PC-3 (cell line): Measurements from ENCODE around the gene COL6A2. TPM values are rescaled to one million over a fixed set of nuclear protein-coding genes. Genes with fewer than 3 reads are reported as not detected.

Source experiments
- ATAC-seq: fragments of 200-7000 bp; cut with Tn5 transposase; 2 replicates; pipeline ENCODE4 v1.9.1; 2020; ENCODE audit warnings: mild to moderate bottlenecking, moderate library complexity
- BruUV-seq: library from RNA; stranded (reverse); fragments of 400-500 nt; replicated peaks from 2 replicates; lab custom pipeline; 2021; lab: Mats Ljungman, UMichigan
- CTCF ChIA-PET: fragments of 300-600 bp; sonication (Branson Sonifier 250); formaldehyde crosslinking; loops from one replicate; lab custom pipeline; 2022; ENCODE audit warnings: antibody characterized with exemption; lab: Charles Lee
- POLR2A ChIA-PET: fragments of 300-600 bp; sonication (Branson Sonifier 250); formaldehyde crosslinking; loops from one replicate; lab custom pipeline; 2022; ENCODE audit warnings: antibody characterized with exemption; ENCODE audit not compliant: unreplicated experiment; lab: Charles Lee
- DNase-seq: peaks from one replicate; pipeline ENCODE4 v3.0.0-alpha.2; 2015
- H2AFZ ChIP-seq: fragments of 300-600 bp; sonication (generic); 2 replicates; pipeline ENCODE4 v1.6.0; 2016; ENCODE audit warnings: antibody characterized with exemption, low read length
- H3F3A ChIP-seq: fragments of 300-600 bp; sonication (generic); one replicate; pipeline ENCODE4 v1.6.0; 2017; ENCODE audit warnings: antibody characterized with exemption, low read length, control low read depth, mild to moderate bottlenecking; ENCODE audit not compliant: unreplicated experiment
- H3K27ac ChIP-seq: fragments of 300-600 bp; sonication (generic); 2 replicates; pipeline ENCODE4 v1.5.1; 2016; ENCODE audit warnings: mild to moderate bottlenecking, low read length
- H3K27me3 ChIP-seq: fragments of 300-600 bp; sonication (generic); 2 replicates; pipeline ENCODE4 v1.6.1; 2016; ENCODE audit warnings: low read length, mixed read lengths
- H3K36me3 ChIP-seq: fragments of 300-600 bp; sonication (generic); 2 replicates; pipeline ENCODE4 v1.6.1; 2016; ENCODE audit warnings: low read depth, mixed run types, low read length, mixed read lengths
- H3K4me1 ChIP-seq: fragments of 300-600 bp; sonication (generic); 2 replicates; pipeline ENCODE4 v1.5.1; 2016; ENCODE audit warnings: low read length; ENCODE audit not compliant: insufficient read depth
- H3K4me2 ChIP-seq: fragments of 300-600 bp; sonication (generic); 2 replicates; pipeline ENCODE4 v1.6.0; 2016; ENCODE audit warnings: low read length
- H3K4me3 ChIP-seq: fragments of 300-600 bp; sonication (generic); 2 replicates; pipeline ENCODE4 v1.5.1; 2016; ENCODE audit warnings: mild to moderate bottlenecking, low read length, mixed read lengths
- H3K79me2 ChIP-seq: fragments of 300-600 bp; sonication (generic); 2 replicates; pipeline ENCODE4 v1.6.1; 2017; ENCODE audit warnings: low read length, mixed read lengths
- H3K9ac ChIP-seq: fragments of 300-600 bp; sonication (generic); 2 replicates; pipeline ENCODE4 v1.6.0; 2016; ENCODE audit warnings: mild to moderate bottlenecking, low read length
- H3K9me2 ChIP-seq: fragments of 300-600 bp; sonication (generic); replicated peaks from 2 replicates; pipeline ENCODE4 v1.6.1; 2016; ENCODE audit warnings: mixed run types, low read length, mixed read lengths
- H3K9me3 ChIP-seq: fragments of 300-600 bp; sonication (generic); 2 replicates; pipeline ENCODE4 v1.6.1; 2016; ENCODE audit warnings: low read length, mixed read lengths
- H4K20me1 ChIP-seq: fragments of 300-600 bp; sonication (generic); 2 replicates; pipeline ENCODE4 v1.6.1; 2016; ENCODE audit warnings: low read length, mixed read lengths
- CTCF ChIP-seq: fragments of 300-600 bp; sonication (generic); conservative IDR thresholded peaks from 2 replicates; pipeline ENCODE4 v1.5.1; 2017; ENCODE audit warnings: antibody characterized with exemption, low read depth, mild to moderate bottlenecking, low read length
- EZH2 ChIP-seq: fragments of 300-600 bp; sonication (generic); IDR thresholded peaks from one replicate; pipeline ENCODE4 v1.6.1; 2017; ENCODE audit warnings: antibody characterized with exemption, mild to moderate bottlenecking, low read length; ENCODE audit not compliant: unreplicated experiment
- EZH2phosphoT487 ChIP-seq: fragments of 300-600 bp; sonication (generic); IDR thresholded peaks from 2 replicates; pipeline ENCODE4 v1.6.1; 2018; ENCODE audit warnings: mild to moderate bottlenecking, antibody characterized with exemption, low read length, borderline replicate concordance
- intact Hi-C: fragments of 100-400 bp; cut with micrococcal nuclease; formaldehyde crosslinking; loops from 2 replicates; pipeline ENCODE4 v1.9.0; 2023
- total RNA-seq: library from RNA; depleted of rRNA; stranded (reverse); fragments of >200 nt; gene quantifications from 2 replicates; pipeline ENCODE4 v1.2.3, GENCODE V29; 2014

COL6A2 gene
- total RNA-seq, 1 experiment from 2014 or later: 521 TPM

- H3K9ac ChIP-seq: no peak overlapping the region
- ATAC-seq (no peak), DNase-seq (no peak)
- H3K9me3 ChIP-seq: no peaks in the 10 kb centered on the region
- H3K79me2 ChIP-seq: no peaks in the 10 kb centered on the region
- H3K4me2 ChIP-seq: no peak overlapping the region
- H3K36me3 ChIP-seq: no peaks in the 10 kb centered on the region
- H2AFZ ChIP-seq: no peak overlapping the region
- H4K20me1 ChIP-seq: no peaks in the 10 kb centered on the region
- no peaks in the 10 kb centered on the region for H3F3A ChIP-seq
- ChIA-PET CTCF (no interaction called here), POLR2A (no interaction called here)
- TF ChIP-seq EZH2phosphoT487 (no peak), CTCF (no peak), EZH2 (no peak)
- BruUV-seq: no TSS peak
- H3K4me3 ChIP-seq: no peak overlapping the region
- intact Hi-C loops: no loop called here
- H3K27ac ChIP-seq: no peak overlapping the region
- H3K4me1 ChIP-seq: no peaks in the 10 kb centered on the region
- H3K9me2 ChIP-seq: no peaks in the 10 kb centered on the region
- H3K27me3 ChIP-seq: no peaks in the 10 kb centered on the region
These were observed 62.1 kb downstream of the COL6A2 start for GRCh38 chr21:46159841-46160656.

GRCh38 chr21:46160657-46160906, 62.7 kb downstream of the COL6A2 start:
- Histone ChIP-seq H3K9ac (no peak overlapping the region), H3K27me3 (no peaks in the 10 kb centered on the region), H4K20me1 (no peaks in the 10 kb centered on the region), H3K9me2 (no peaks in the 10 kb centered on the region), H3K4me2 (no peak overlapping the region), H2AFZ (no peak overlapping the region), H3K36me3 (no peaks in the 10 kb centered on the region), H3K9me3 (no peaks in the 10 kb centered on the region), H3K4me1 (no peaks in the 10 kb centered on the region), H3K4me3 (no peak overlapping the region), H3F3A (no peaks in the 10 kb centered on the region), H3K27ac (no peak overlapping the region), H3K79me2 (no peaks in the 10 kb centered on the region)
- CTCF ChIA-PET: no interaction called here
- DNase-seq (no peak), ATAC-seq (no peak)
- POLR2A ChIA-PET: no interaction called here
- no TSS peak for BruUV-seq
- intact Hi-C loops: no loop called here
- TF ChIP-seq EZH2phosphoT487: no peak
- TF ChIP-seq EZH2: no peak
- TF ChIP-seq CTCF: no peak

- no peak for DNase-seq
- no peaks in the 10 kb centered on the region for H3K79me2 ChIP-seq
- H3K36me3 ChIP-seq: no peaks in the 10 kb centered on the region
- CTCF ChIA-PET: no interaction called here
- no peak for ATAC-seq
- H3K4me2 ChIP-seq: no peak overlapping the region
- BruUV-seq: no TSS peak
- no peaks in the 10 kb centered on the region for H4K20me1 ChIP-seq
- H3K27ac ChIP-seq: no peak overlapping the region
- no peak overlapping the region for H3K4me3 ChIP-seq
- H3K9me2 ChIP-seq: no peaks in the 10 kb centered on the region
- no peak overlapping the region for H3K9ac ChIP-seq
- H3F3A ChIP-seq: no peaks in the 10 kb centered on the region
- intact Hi-C loops: no loop called here
- no peaks in the 10 kb centered on the region for H3K27me3 ChIP-seq
- H3K9me3 ChIP-seq: no peaks in the 10 kb centered on the region
- TF ChIP-seq CTCF: no peak
- TF ChIP-seq EZH2phosphoT487: no peak
- no peak for TF ChIP-seq EZH2
- H3K4me1 ChIP-seq: no peaks in the 10 kb centered on the region
- POLR2A ChIA-PET: no interaction called here
- H2AFZ ChIP-seq: no peak overlapping the region
These were observed 63.2 kb downstream of the COL6A2 start for GRCh38 chr21:46160907-46161632.
